IMR-90 (cell line): Measurements from ENCODE around the gene PRRG2. TPM values are rescaled to one million over a fixed set of nuclear protein-coding genes. Genes with fewer than 3 reads are reported as not detected.

Experiments
- ATAC-seq: fragments of 200-7000 bp; cut with Tn5 transposase; 2 replicates; pipeline ENCODE4 v1.9.1; 2020; ENCODE audit warnings: low read depth, mild to moderate bottlenecking, moderate library complexity
- BruUV-seq: library from RNA; stranded (reverse); fragments of 400-500 nt; replicated peaks from 2 replicates; lab custom pipeline; 2021; lab: Mats Ljungman, UMichigan
- CTCF ChIA-PET: fragments of 300-600 bp; formaldehyde crosslinking; extraction: SDS; loops from one replicate; lab custom pipeline; 2021; ENCODE audit warnings: antibody characterized with exemption; lab: Yijun Ruan, JAX
- POLR2A ChIA-PET: fragments of 300-600 bp; sonication (Branson Sonifier 250); formaldehyde crosslinking; loops from one replicate; lab custom pipeline; 2022; ENCODE audit warnings: antibody characterized with exemption; ENCODE audit not compliant: unreplicated experiment; lab: Charles Lee
- DNase-seq: peaks from one replicate; pipeline ENCODE4 v3.0.0; 2013
- H2AFZ ChIP-seq: replicated peaks from 2 replicates; pipeline ENCODE3; 2013; ENCODE audit warnings: low read length, mild to moderate bottlenecking; ENCODE audit not compliant: poor library complexity
- H2AK5ac ChIP-seq: 2 replicates; pipeline ENCODE4 v1.6.1; 2013; ENCODE audit warnings: low read depth, low read length, inconsistent platforms
- H2AK9ac ChIP-seq: replicated peaks from 2 replicates; pipeline ENCODE3; 2013; ENCODE audit warnings: mild to moderate bottlenecking, low read depth, low read length, moderate library complexity; ENCODE audit not compliant: poor library complexity
- H2BK120ac ChIP-seq: 2 replicates; pipeline ENCODE4 v1.6.1; 2013; ENCODE audit warnings: low read depth, low read length, inconsistent platforms
- H2BK15ac ChIP-seq: 3 replicates; pipeline ENCODE4 v1.6.1; 2013; ENCODE audit warnings: low read depth, low read length, inconsistent platforms
- H2BK20ac ChIP-seq: 2 replicates; pipeline ENCODE4 v1.6.1; 2013; ENCODE audit warnings: low read depth, mild to moderate bottlenecking, inconsistent platforms, low read length, moderate library complexity
- H2BK5ac ChIP-seq: 2 replicates; pipeline ENCODE4 v1.6.1; 2013; ENCODE audit warnings: mild to moderate bottlenecking, low read depth, low read length, inconsistent platforms; ENCODE audit not compliant: poor library complexity, severe bottlenecking
- H3K14ac ChIP-seq: replicated peaks from 2 replicates; pipeline ENCODE4 v1.6.1; 2013; ENCODE audit warnings: low read depth, low read length, inconsistent platforms
- H3K18ac ChIP-seq: 2 replicates; pipeline ENCODE4 v1.6.1; 2013; ENCODE audit warnings: low read depth, low read length, control low read depth
- H3K23ac ChIP-seq: 2 replicates; pipeline ENCODE4 v1.6.1; 2013; ENCODE audit warnings: low read depth, low read length, inconsistent platforms
- H3K27ac ChIP-seq: 2 replicates; pipeline ENCODE4 v1.5.1; 2013; ENCODE audit warnings: mild to moderate bottlenecking, control low read depth, low read length; ENCODE audit not compliant: insufficient read depth
- H3K27me3 ChIP-seq: 2 replicates; pipeline ENCODE4 v1.6.1; 2013; ENCODE audit warnings: low read length; ENCODE audit not compliant: control insufficient read depth, insufficient read depth
- H3K36me3 ChIP-seq: 2 replicates; pipeline ENCODE4 v1.6.1; 2013; ENCODE audit warnings: low read length, mixed read lengths; ENCODE audit not compliant: control insufficient read depth, insufficient read depth
- H3K4ac ChIP-seq: 2 replicates; pipeline ENCODE4 v1.6.1; 2013; ENCODE audit warnings: low read depth, low read length, inconsistent platforms
- H3K4me1 ChIP-seq: 2 replicates; pipeline ENCODE4 v1.6.1; 2013; ENCODE audit warnings: low read length, mixed read lengths; ENCODE audit not compliant: control insufficient read depth, insufficient read depth
- H3K4me2 ChIP-seq: 2 replicates; pipeline ENCODE4 v1.6.1; 2013; ENCODE audit warnings: low read depth, mild to moderate bottlenecking, control low read depth, low read length, moderate library complexity
- H3K4me3 ChIP-seq: 2 replicates; pipeline ENCODE4 v1.5.1; 2013; ENCODE audit warnings: low read depth, mild to moderate bottlenecking, control low read depth, low read length, moderate library complexity; ENCODE audit not compliant: insufficient read depth
- H3K56ac ChIP-seq: 2 replicates; pipeline ENCODE4 v1.6.1; 2013; ENCODE audit warnings: low read length, inconsistent platforms; ENCODE audit not compliant: insufficient read depth; ENCODE audit errors: extremely low read depth
- H3K79me1 ChIP-seq, 2 experiments: 2 replicates each; pipeline ENCODE4 v1.6.1; 2013; ENCODE audit warnings: low read length in 2 of 2, inconsistent platforms in 1 of 2, low read depth in 1 of 2
- H3K9ac ChIP-seq: 2 replicates; pipeline ENCODE4 v1.6.1; 2013; ENCODE audit warnings: low read depth, low read length, control low read depth
- H3K9me1 ChIP-seq: 2 replicates; pipeline ENCODE4 v1.6.1; 2013; ENCODE audit warnings: low read length, inconsistent platforms; ENCODE audit not compliant: insufficient read depth
- H3K9me3 ChIP-seq: 2 replicates; pipeline ENCODE4 v1.6.1; 2013; ENCODE audit warnings: low read length; ENCODE audit not compliant: control insufficient read depth, insufficient read depth
- H4K20me1 ChIP-seq: 2 replicates; pipeline ENCODE4 v1.6.1; 2013; ENCODE audit warnings: low read length, inconsistent platforms; ENCODE audit not compliant: insufficient read depth
- H4K5ac ChIP-seq: 2 replicates; pipeline ENCODE4 v1.6.1; 2013; ENCODE audit warnings: mild to moderate bottlenecking, low read depth, low read length, control low read depth
- H4K8ac ChIP-seq, 2 experiments: 2 replicates each; pipeline ENCODE4 v1.6.1; 2013; ENCODE audit warnings: low read depth in 2 of 2, low read length in 2 of 2, control low read depth in 1 of 2, inconsistent platforms in 1 of 2
- H4K91ac ChIP-seq: 2 replicates; pipeline ENCODE4 v1.6.1; 2013; ENCODE audit warnings: low read depth, low read length, inconsistent platforms; ENCODE audit not compliant: insufficient read depth
- BHLHE40 ChIP-seq: fragments of 150-350 bp; IDR thresholded peaks from 2 replicates; pipeline ENCODE4 v1.6.1; 2016; ENCODE audit warnings: mild to moderate bottlenecking, low read depth, low read length
- CTCF ChIP-seq: conservative IDR thresholded peaks from 2 replicates; pipeline ENCODE4 v1.5.1; 2012; ENCODE audit warnings: mild to moderate bottlenecking, low read depth, low read length, improper control_type of control experiment
- MAZ ChIP-seq: IDR thresholded peaks from 2 replicates; pipeline ENCODE4 v1.6.1; 2012; ENCODE audit warnings: low read depth, mild to moderate bottlenecking, low read length, improper control_type of control experiment, moderate library complexity, borderline replicate concordance
- NFE2L2 ChIP-seq: fragments of 150-350 bp; IDR thresholded peaks from 2 replicates; pipeline ENCODE4 v1.6.1; 2016; ENCODE audit warnings: low read depth, mild to moderate bottlenecking, low read length
- WGBS, 2 experiments: methylation state at CpG; one replicate each; pipeline versions ENCODE4 v1.1.5 to v1.1.7; 2013; ENCODE audit warnings: missing lambda C conversion rate in 2 of 2; ENCODE audit not compliant: insufficient read length in 1 of 2; ENCODE audit errors: extremely low coverage in 2 of 2; 5-methylcytosine and 5-hydroxymethylcytosine counted together
- dilution Hi-C: fragments of 300-500 bp; cut with HindIII; formaldehyde crosslinking; loops from one replicate; pipeline ENCODE4 v1.14.3; 2018; ENCODE audit warnings: low sequenced_read_pairs; ENCODE audit not compliant: unreplicated experiment
- in situ Hi-C: fragments of 300-500 bp; cut with MboI; formaldehyde crosslinking; loops from 3 replicates; pipeline ENCODE4 v1.14.3; 2019; ENCODE audit warnings: low sequenced_read_pairs, inconsistent platforms, mixed read lengths
- intact Hi-C: fragments of 100-400 bp; cut with micrococcal nuclease; formaldehyde crosslinking; loops from 2 replicates; pipeline ENCODE4 v1.10.0; 2022
- polyA plus RNA-seq, 3 experiments: library from polyadenylated mRNA; depleted of rRNA; stranded (reverse); fragments of >200 nt; gene quantifications; 2 replicates each; pipeline ENCODE4 v1.2.3, GENCODE V29; 2012; ENCODE audit warnings: low replicate concordance in 1 of 3
- total RNA-seq: library from RNA; depleted of rRNA; stranded (reverse); fragments of >200 nt; gene quantifications from 2 replicates; pipeline ENCODE4 v1.2.3, GENCODE V29; 2012

The PRRG2 gene
- total and polyA plus RNA-seq, 2 of the 4 experiments (the other 2 are of a cell fraction), result 0.14 to 0.54 TPM

DNA sequence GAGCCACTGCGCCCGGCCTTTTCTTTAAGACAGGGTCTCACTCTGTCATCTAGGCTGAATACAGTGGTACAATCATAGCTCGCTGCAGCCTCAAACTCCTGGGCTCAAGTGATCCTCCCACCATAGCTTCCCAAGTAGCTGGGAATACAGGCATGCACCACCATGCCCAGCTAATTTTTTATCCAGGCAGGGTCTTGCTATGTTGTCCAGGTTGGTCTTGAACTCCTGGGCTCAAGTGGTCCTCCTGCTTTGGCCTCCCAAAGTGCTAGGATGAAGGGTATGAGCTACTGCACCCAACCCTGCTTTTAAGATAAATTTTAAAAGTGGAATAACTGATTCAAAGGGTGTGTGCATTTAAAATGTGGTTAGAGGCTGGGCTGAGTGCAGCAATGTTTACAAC, 14.8 kb upstream of the PRRG2 start:
- Histone ChIP-seq H3K27me3 (no peaks in the 10 kb centered on the region), H2BK120ac (no peak overlapping the region), H4K5ac (no peak overlapping the region), H3K36me3 (peaks cover 8% of the 10 kb centered on the region; the same call in 1 of the 2 replicates), H4K8ac (no peak overlapping the region), H2AFZ (no peak overlapping the region), H3K4ac (no peak overlapping the region), H2BK5ac (no peak overlapping the region), H3K14ac (no peak overlapping the region), H2BK15ac (no peak overlapping the region), H3K18ac (no peak overlapping the region), H4K20me1 (peaks cover 33% of the 10 kb centered on the region), H2AK5ac (no peak overlapping the region), H3K9me1 (0 out of 2 replicates have a peak, but pooled peaks cover 3% of the 10 kb centered on the region), H3K4me2 (no peak overlapping the region), H3K4me3 (no peak overlapping the region), H3K79me1 (peaks cover 30 to 75% of the 10 kb centered on the region in 2 experiments), H2AK9ac (no peak overlapping the region), H2BK20ac (no peak overlapping the region), H3K4me1 (no peaks in the 10 kb centered on the region), H3K9me3 (no peaks in the 10 kb centered on the region), H3K23ac (no peak overlapping the region), H3K9ac (no peak overlapping the region), H4K91ac (no peak overlapping the region), H3K27ac (no peak overlapping the region), H3K56ac (no peak overlapping the region)
- dilution Hi-C loops (no loop called here), in situ Hi-C loops (loop anchor here (25.0 kb wide), 1 partner anchor 304 kb away; no protein-coding TSS in a partner anchor), intact Hi-C loops (no loop called here)
- ATAC-seq (no peak), DNase-seq (no peak)
- ChIA-PET CTCF (interaction anchor here (0.7 kb wide), 1 partner anchor 358 kb away, joined by 3 read pairs; no protein-coding TSS in a partner anchor), POLR2A (no interaction called here)
- WGBS, 2 experiments, result 100% methylated on average over 2 of the region's 3 CpGs; no CpG with 5 or more reads in 1 of the 2 experiments
- TF ChIP-seq BHLHE40 (no peak), CTCF (no peak), MAZ (no peak), NFE2L2 (no peak)
- BruUV-seq, result no TSS peak
